NCI-H146 (cell line): ENCODE data around the gene ARHGAP22.
"Not testable (repeated sequence)": the region's sequence is repeated elsewhere in the genome, so short reads cannot be mapped to it uniquely, and the experiment has no call there.

Source experiments
- DNase-seq: peaks from one replicate; lab custom pipeline; 2025; lab: John Stamatoyannopoulos, UW

Gene ARHGAP22

GRCh38 chr10:48450233-48450740 is 154.6 kb downstream of the ARHGAP22 start:
- no peak for DNase-seq

GRCh38 chr10:48449501-48450232 is 155.2 kb downstream of the ARHGAP22 start:
- DNase-seq = no peak

- no peak for DNase-seq
Measured at GRCh38 chr10:48448796-48449195, 156.1 kb downstream of the ARHGAP22 start.

GRCh38 chr10:48447356-48448215 is 157.3 kb downstream of the ARHGAP22 start:
- no peak for DNase-seq

GRCh38 chr10:48446785-48447184 is 158.1 kb downstream of the ARHGAP22 start:
- no peak for DNase-seq

- no peak for DNase-seq
Measured at GRCh38 chr10:48445932-48446331, 158.9 kb downstream of the ARHGAP22 start.

- DNase-seq = peak; percentile 94
Measured at GRCh38 chr10:48444861-48445841, 159.7 kb downstream of the ARHGAP22 start.

- peak; percentile 92 for DNase-seq
Measured at GRCh38 chr10:48444266-48444665, 160.6 kb downstream of the ARHGAP22 start.

GRCh38 chr10:48442809-48443177 is 162.1 kb downstream of the ARHGAP22 start:
- no peak for DNase-seq

- no peak for DNase-seq
Measured at GRCh38 chr10:48442090-48442808, 162.6 kb downstream of the ARHGAP22 start.

- DNase-seq = no peak
Measured at GRCh38 chr10:48440771-48441170, 164.1 kb downstream of the ARHGAP22 start.

GRCh38 chr10:48439581-48440041 is 165.3 kb downstream of the ARHGAP22 start:
- DNase-seq = peak; percentile 7

GRCh38 chr10:48439031-48439430 is 165.8 kb downstream of the ARHGAP22 start:
- DNase-seq = peak; percentile 40

GRCh38 chr10:48437546-48437945 is 167.3 kb downstream of the ARHGAP22 start:
- DNase-seq = peak; percentile 46

GRCh38 chr10:48431871-48432270 is 173.0 kb downstream of the ARHGAP22 start:
- DNase-seq = no peak

- DNase-seq = no peak
Measured at GRCh38 chr10:48430402-48430993, 174.4 kb downstream of the ARHGAP22 start.

GRCh38 chr10:48429309-48429708 is 175.6 kb downstream of the ARHGAP22 start:
- DNase-seq = no peak

- no peak for DNase-seq
Measured at GRCh38 chr10:48428896-48429295, 176.0 kb downstream of the ARHGAP22 start.

GRCh38 chr10:48423884-48424283 is 181.0 kb downstream of the ARHGAP22 start:
- no peak for DNase-seq

GRCh38 chr10:48421862-48422261 is 183.0 kb downstream of the ARHGAP22 start:
- not testable (repeated sequence) for DNase-seq

- no peak for DNase-seq
Measured at GRCh38 chr10:48419714-48420113, 185.2 kb downstream of the ARHGAP22 start.
